Measurements from ENCODE around the gene CEP57. TPM values are rescaled to one million over a fixed set of nuclear protein-coding genes. Genes with fewer than 3 reads are reported as not detected.
"Not testable (repeated sequence)": the region's sequence is repeated elsewhere in the genome, so short reads cannot be mapped to it uniquely, and the experiment has no call there.

CEP57 gene
- total RNA-seq, 4 donors from 2014 or later, result 21.4 to 52.1 (median 27.1) TPM

DNA sequence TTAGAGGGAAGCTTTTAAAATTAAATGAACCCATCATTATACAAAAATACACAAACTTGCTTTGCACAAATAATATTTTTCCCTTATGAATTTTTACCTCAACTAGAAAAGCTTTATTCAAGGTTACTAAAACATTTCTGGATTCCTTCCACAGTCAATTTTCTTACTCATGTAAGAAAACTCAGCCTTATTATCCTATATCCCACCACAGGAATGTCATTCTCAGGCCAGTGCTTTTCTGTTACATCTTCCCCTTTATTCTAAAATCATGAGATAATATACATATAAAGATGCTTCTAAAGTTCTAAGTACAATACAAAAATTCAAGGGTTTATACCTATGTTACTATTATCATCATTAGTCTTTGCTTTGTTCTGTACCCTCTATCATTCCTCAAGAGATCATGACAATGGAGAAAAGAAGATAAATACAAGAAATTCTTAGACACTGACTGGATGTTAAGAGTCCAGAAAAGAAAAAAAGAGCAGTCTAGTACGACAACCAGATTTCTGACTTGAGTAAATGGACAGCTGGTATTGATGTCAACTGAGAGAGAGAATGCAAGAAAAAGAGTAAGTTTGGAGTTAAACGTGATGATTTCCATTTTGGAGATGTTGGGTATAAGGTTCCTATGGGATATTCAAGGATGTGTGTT, 73.3 kb downstream of the CEP57 start:
- Histone ChIP-seq H3K4me3 (no peak overlapping the region), H3K36me3 (peaks cover 0 to 46% of the 10 kb centered on the region in 2 donors), H3K4me1 (no peaks in the 10 kb centered on the region), H3K9me3 (no peaks in the 10 kb centered on the region), H3K27me3 (no peaks in the 10 kb centered on the region), H3K27ac (no peak overlapping the region)
- ATAC-seq, result no peak
- TF ChIP-seq POLR2A (IDR thresholded peaks at IDR 0.05) (no peak), EP300 (IDR thresholded peaks at IDR 0.05) (no peak), POLR2AphosphoS5 (IDR thresholded peaks at IDR 0.05) (no peak)
- TF ChIP-seq, protein P1, sequence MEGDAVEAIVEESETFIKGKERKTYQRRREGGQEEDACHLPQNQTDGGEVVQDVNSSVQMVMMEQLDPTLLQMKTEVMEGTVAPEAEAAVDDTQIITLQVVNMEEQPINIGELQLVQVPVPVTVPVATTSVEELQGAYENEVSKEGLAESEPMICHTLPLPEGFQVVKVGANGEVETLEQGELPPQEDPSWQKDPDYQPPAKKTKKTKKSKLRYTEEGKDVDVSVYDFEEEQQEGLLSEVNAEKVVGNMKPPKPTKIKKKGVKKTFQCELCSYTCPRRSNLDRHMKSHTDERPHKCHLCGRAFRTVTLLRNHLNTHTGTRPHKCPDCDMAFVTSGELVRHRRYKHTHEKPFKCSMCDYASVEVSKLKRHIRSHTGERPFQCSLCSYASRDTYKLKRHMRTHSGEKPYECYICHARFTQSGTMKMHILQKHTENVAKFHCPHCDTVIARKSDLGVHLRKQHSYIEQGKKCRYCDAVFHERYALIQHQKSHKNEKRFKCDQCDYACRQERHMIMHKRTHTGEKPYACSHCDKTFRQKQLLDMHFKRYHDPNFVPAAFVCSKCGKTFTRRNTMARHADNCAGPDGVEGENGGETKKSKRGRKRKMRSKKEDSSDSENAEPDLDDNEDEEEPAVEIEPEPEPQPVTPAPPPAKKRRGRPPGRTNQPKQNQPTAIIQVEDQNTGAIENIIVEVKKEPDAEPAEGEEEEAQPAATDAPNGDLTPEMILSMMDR (IDR thresholded peaks at IDR 0.05), result no peak
- 92 to 100% methylated on average over 1 to 2 of the region's 2 CpGs for WGBS, 2 donors (ENCODE audit: low coverage in 1 of 2)

DNA sequence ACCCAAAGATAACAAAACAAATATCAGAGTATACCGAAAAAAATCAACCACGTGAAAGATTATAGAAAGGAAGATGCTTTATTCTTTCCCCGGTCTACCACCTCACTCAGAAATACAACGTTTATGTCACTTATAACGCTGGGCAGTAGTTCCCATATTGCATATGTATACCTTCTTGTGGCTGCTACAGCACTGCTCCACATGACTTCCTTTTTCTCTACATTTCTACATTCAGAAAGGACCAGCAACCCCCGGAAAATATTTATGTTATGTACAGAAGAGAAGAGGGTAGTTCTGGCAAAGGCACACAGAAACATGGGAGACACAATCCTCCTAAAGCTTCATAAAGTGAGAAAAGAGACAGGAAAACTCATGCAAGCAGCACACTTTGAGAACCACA, 76.8 kb downstream of the CEP57 start:
- no peak for ATAC-seq
- WGBS, 2 donors (ENCODE audit: low coverage in 1 of 2), result 88 to 90% methylated on average over 6 of the region's 6 CpGs
- no peaks in the 10 kb centered on the region for H3K4me1 ChIP-seq
- no peak for TF ChIP-seq POLR2A (IDR thresholded peaks at IDR 0.05)
- TF ChIP-seq EP300 (IDR thresholded peaks at IDR 0.05), result no peak
- TF ChIP-seq, protein P1 (IDR thresholded peaks at IDR 0.05), result no peak
- no peak for TF ChIP-seq POLR2AphosphoS5 (IDR thresholded peaks at IDR 0.05)
- no peak overlapping the region for H3K27ac ChIP-seq
- H3K4me3 ChIP-seq, result no peak overlapping the region
- H3K9me3 ChIP-seq, result no peaks in the 10 kb centered on the region
- H3K27me3 ChIP-seq, result no peaks in the 10 kb centered on the region
- H3K36me3 ChIP-seq, result peaks cover 0 to 12% of the 10 kb centered on the region in 2 donors

DNA sequence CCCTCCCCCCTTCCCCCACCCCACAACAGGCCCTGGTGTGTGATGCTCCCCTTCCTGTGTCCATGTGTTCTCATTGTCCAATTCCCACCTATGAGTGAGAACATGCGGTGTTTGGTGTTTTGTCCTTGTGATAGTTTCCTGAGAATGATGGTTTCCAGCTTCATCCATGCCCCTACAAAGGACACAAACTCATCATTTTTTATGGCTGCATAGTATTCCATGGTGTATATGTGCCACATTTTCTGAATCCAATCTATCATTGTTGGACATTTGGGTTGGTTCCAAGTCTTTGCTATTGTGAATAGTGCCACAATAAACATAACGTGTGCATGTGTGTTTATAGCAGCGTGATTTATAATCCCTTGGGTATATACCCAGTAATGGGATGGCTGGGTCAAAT, 80.6 kb downstream of the CEP57 start:
- 88 to 93% methylated on average over 2 to 3 of the region's 3 CpGs for WGBS, 2 donors (ENCODE audit: low coverage in 1 of 2)
- not testable (repeated sequence) for ATAC-seq

DNA sequence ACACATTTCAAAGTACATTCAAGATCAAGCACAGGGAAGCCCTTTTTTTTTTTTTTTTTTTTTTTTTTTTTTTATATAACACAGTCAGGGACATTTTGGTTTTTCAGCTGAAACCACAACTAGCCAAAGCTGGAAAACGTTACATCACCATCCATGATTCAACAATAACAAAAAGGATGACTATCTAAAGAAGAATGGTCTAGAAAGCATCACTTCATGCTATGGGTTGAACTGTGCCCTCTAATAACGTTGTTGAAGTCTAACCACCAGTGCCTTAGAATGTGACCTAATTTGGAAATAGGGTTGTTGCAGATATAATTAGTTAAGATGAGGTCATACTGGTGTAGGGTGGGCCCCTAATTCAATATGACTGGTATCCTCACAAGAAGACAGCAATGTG, 87.0 kb downstream of the CEP57 start:
- H3K4me3 ChIP-seq, result no peak overlapping the region
- no peaks in the 10 kb centered on the region for H3K4me1 ChIP-seq
- TF ChIP-seq EP300 (IDR thresholded peaks at IDR 0.05), result no peak
- TF ChIP-seq, protein P1 (IDR thresholded peaks at IDR 0.05), result no peak
- no peak for TF ChIP-seq POLR2A (IDR thresholded peaks at IDR 0.05)
- TF ChIP-seq POLR2AphosphoS5 (IDR thresholded peaks at IDR 0.05), result no peak
- no peaks in the 10 kb centered on the region for H3K9me3 ChIP-seq
- no peak for ATAC-seq
- WGBS, 2 donors (ENCODE audit: low coverage in 1 of 2), result 50 to 80% methylated on average over 2 of the region's 2 CpGs
- H3K36me3 ChIP-seq, result peaks cover 0 to 11% of the 10 kb centered on the region in 2 donors
- no peak overlapping the region for H3K27ac ChIP-seq
- no peaks in the 10 kb centered on the region for H3K27me3 ChIP-seq

More for the DNA sequence above, 80.6 kb downstream of the CEP57 start:
- not testable (repeated sequence) for H3K4me1 ChIP-seq, H3K9me3 ChIP-seq, H3K36me3 ChIP-seq, H3K27me3 ChIP-seq, H3K27ac ChIP-seq, H3K4me3 ChIP-seq

Small RNAs within 50 kb of the gene (small RNA-seq; reads per million reads assigned to genes)
- 0 to 1.1 (median 0.25) reads per million in 4 donors for gene RNA5SP345

Other genes with a start within 250 kb of the CEP57 start
- 10 to 100 TPM; 21.0 to 41.7 (median 33.9) TPM for gene FAM76B, start 716 bp upstream of the CEP57 start, total RNA-seq
- gene MTMR2, start 133.6 kb downstream of the CEP57 start, total RNA-seq, result 10 to 100 TPM; 26.0 to 36.4 (median 34.7) TPM